Measurements from ENCODE around the gene RAP1GAP. TPM values are rescaled to one million over a fixed set of nuclear protein-coding genes. Genes with fewer than 3 reads are reported as not detected.

RAP1GAP gene
- polyA plus RNA-seq, 1 donor from 2014 or later: 9.8 TPM

GRCh38 chr1:21671915-21672314, 2.8 kb upstream of the RAP1GAP start:
- TF ChIP-seq REST (IDR thresholded peaks at IDR 0.05; ENCODE audit: borderline replicate concordance) (no peak), EP300 (conservative IDR thresholded peaks at IDR 0.05; ENCODE audit: poor library complexity, severe bottlenecking) (no peak), RAD21 (conservative IDR thresholded peaks at IDR 0.05) (no peak), TAF1 (IDR thresholded peaks at IDR 0.05; ENCODE audit: low read depth) (no peak), SMC3 (conservative IDR thresholded peaks at IDR 0.05; ENCODE audit: poor library complexity) (no peak), CTCF (IDR thresholded peaks at IDR 0.05; ENCODE audit: poor library complexity, severe bottlenecking) (no peak)
- Histone ChIP-seq H2AFZ (ENCODE audit: low read depth, low read length) (no peak overlapping the region), H4K20me1 (ENCODE audit: insufficient read depth) (no peaks in the 10 kb centered on the region), H3K27ac (ENCODE audit: low read length) (no peak overlapping the region), H3K9ac (ENCODE audit: low read length) (no peak overlapping the region), H3F3A (ENCODE audit: insufficient read depth, low read length, poor library complexity, severe bottlenecking) (no peaks in the 10 kb centered on the region), H3K36me3 (ENCODE audit: insufficient read depth, low read length) (no peaks in the 10 kb centered on the region), H3K9me2 (ENCODE audit: insufficient read depth, low read length) (no peaks in the 10 kb centered on the region), H3K4me3 (ENCODE audit: low read length) (no peak overlapping the region), H3K79me2 (replicated peaks; ENCODE audit: insufficient read depth, low read length) (no peaks in the 10 kb centered on the region), H3K4me2 (ENCODE audit: low read length) (no peak overlapping the region), H3K27me3 (ENCODE audit: insufficient read depth, low read depth, low read length) (peaks cover 22% of the 10 kb centered on the region), H3K9me3 (ENCODE audit: low read length) (no peaks in the 10 kb centered on the region)

- no peaks in the 10 kb centered on the region for H3K9me3 ChIP-seq (ENCODE audit: low read length)
- H3K79me2 ChIP-seq (replicated peaks; ENCODE audit: insufficient read depth, low read length): no peaks in the 10 kb centered on the region
- H3F3A ChIP-seq (ENCODE audit: insufficient read depth, low read length, poor library complexity, severe bottlenecking): no peaks in the 10 kb centered on the region
- no peak overlapping the region for H3K4me2 ChIP-seq (ENCODE audit: low read length)
- no peak overlapping the region for H2AFZ ChIP-seq (ENCODE audit: low read depth, low read length)
- H3K27ac ChIP-seq (ENCODE audit: low read length): no peak overlapping the region
- H3K4me3 ChIP-seq (ENCODE audit: low read length): no peak overlapping the region
- H3K9me2 ChIP-seq (ENCODE audit: insufficient read depth, low read length): no peaks in the 10 kb centered on the region
- no peak for TF ChIP-seq POLR2AphosphoS5 (IDR thresholded peaks at IDR 0.05)
- TF ChIP-seq RAD21 (conservative IDR thresholded peaks at IDR 0.05): no peak
- TF ChIP-seq TAF1 (IDR thresholded peaks at IDR 0.05; ENCODE audit: low read depth): no peak
- no peak for TF ChIP-seq REST (IDR thresholded peaks at IDR 0.05; ENCODE audit: borderline replicate concordance)
- TF ChIP-seq SMC3 (conservative IDR thresholded peaks at IDR 0.05; ENCODE audit: poor library complexity): no peak
- TF ChIP-seq CTCF (IDR thresholded peaks at IDR 0.05; ENCODE audit: poor library complexity, severe bottlenecking): no peak
- no peak for TF ChIP-seq EZH2 (IDR thresholded peaks at IDR 0.05; ENCODE audit: borderline replicate concordance, insufficient read depth, low read length, poor library complexity, severe bottlenecking)
- no peak for TF ChIP-seq MXI1 (conservative IDR thresholded peaks at IDR 0.05; ENCODE audit: poor library complexity, severe bottlenecking)
- TF ChIP-seq EP300 (conservative IDR thresholded peaks at IDR 0.05; ENCODE audit: poor library complexity, severe bottlenecking): no peak
- H3K36me3 ChIP-seq (ENCODE audit: insufficient read depth, low read length): no peaks in the 10 kb centered on the region
- no peak overlapping the region for H3K9ac ChIP-seq (ENCODE audit: low read length)
- H3K27me3 ChIP-seq (ENCODE audit: insufficient read depth, low read depth, low read length): peaks cover 22% of the 10 kb centered on the region
- H4K20me1 ChIP-seq (ENCODE audit: insufficient read depth): no peaks in the 10 kb centered on the region
Measured at GRCh38 chr1:21670956-21671902, 2.1 kb upstream of the RAP1GAP start.

Data from neural cell (in vitro differentiated cells).